Panc1 (cell line): Measurements from ENCODE around the gene MYO3B. TPM values are rescaled to one million over a fixed set of nuclear protein-coding genes. Genes with fewer than 3 reads are reported as not detected.

Experiments used
- ATAC-seq: fragments of 200-7000 bp; cut with Tn5 transposase; 2 replicates; pipeline ENCODE4 v1.9.1; 2020; ENCODE audit warnings: mild to moderate bottlenecking, moderate library complexity
- BruUV-seq: library from RNA; stranded (reverse); fragments of 400-500 nt; replicated peaks from 2 replicates; lab custom pipeline; 2021; lab: Mats Ljungman, UMichigan
- CTCF ChIA-PET: fragments of 300-600 bp; sonication (Branson Sonifier 250); formaldehyde crosslinking; loops from one replicate; lab custom pipeline; 2022; ENCODE audit warnings: antibody characterized with exemption; lab: Charles Lee
- POLR2A ChIA-PET: fragments of 300-600 bp; sonication (Branson Sonifier 250); formaldehyde crosslinking; loops from one replicate; lab custom pipeline; 2022; ENCODE audit warnings: antibody characterized with exemption; lab: Charles Lee
- DNase-seq: peaks from one replicate; pipeline ENCODE4 v3.0.0-alpha.2; 2010; ENCODE audit warnings: low read depth, low spot score
- H3K27ac ChIP-seq: 2 replicates; pipeline ENCODE4 v1.5.1; 2011; ENCODE audit warnings: mild to moderate bottlenecking, low read length, inconsistent platforms
- H3K27me3 ChIP-seq: fragments of 200-500 bp; sonication (Bioruptor generic); 2 replicates; pipeline ENCODE4 v1.6.0; 2014; ENCODE audit warnings: low read length, inconsistent platforms; ENCODE audit not compliant: control insufficient read depth, insufficient read depth
- H3K36me3 ChIP-seq: fragments of 200-500 bp; sonication (Bioruptor generic); 2 replicates; pipeline ENCODE4 v1.5.1; 2014; ENCODE audit warnings: inconsistent platforms, mild to moderate bottlenecking, low read length, moderate library complexity; ENCODE audit not compliant: control insufficient read depth, insufficient read depth
- H3K4me1 ChIP-seq: 2 replicates; pipeline ENCODE4 v1.5.1; 2011; ENCODE audit warnings: inconsistent platforms, mild to moderate bottlenecking, low read length, moderate library complexity; ENCODE audit not compliant: control insufficient read depth, insufficient read depth
- H3K4me3 ChIP-seq, 2 experiments: 2 replicates each; pipeline ENCODE4 v1.5.1; 2011 to 2012; ENCODE audit warnings: low read depth in 2 of 2, low read length in 2 of 2, mild to moderate bottlenecking in 2 of 2, inconsistent platforms in 1 of 2, moderate library complexity in 1 of 2
- H3K9me3 ChIP-seq: fragments of 200-500 bp; sonication (Bioruptor generic); 2 replicates; pipeline ENCODE4 v1.5.1; 2014; ENCODE audit warnings: low read depth, mild to moderate bottlenecking, inconsistent platforms, low read length, moderate library complexity; ENCODE audit not compliant: control insufficient read depth, insufficient read depth
- POLR2AphosphoS5 ChIP-seq: IDR thresholded peaks from 2 replicates; pipeline ENCODE4 v1.6.1; 2012; ENCODE audit warnings: mild to moderate bottlenecking, low read depth, low read length, moderate library complexity
- REST ChIP-seq, 2 experiments: IDR thresholded peaks; 2 replicates each; pipeline ENCODE4 v1.6.1; 2011 to 2012; ENCODE audit warnings: low read depth in 2 of 2, control low read depth in 1 of 2, low read length in 1 of 2, mild to moderate bottlenecking in 1 of 2, moderate library complexity in 1 of 2; ENCODE audit not compliant: insufficient read depth in 1 of 2
- SIN3A ChIP-seq: IDR thresholded peaks from 2 replicates; pipeline ENCODE4 v1.6.1; 2012; ENCODE audit warnings: low read depth, mild to moderate bottlenecking, low read length, moderate library complexity, borderline replicate concordance; ENCODE audit not compliant: insufficient read depth
- TCF7L2 ChIP-seq: IDR thresholded peaks from 2 replicates; pipeline ENCODE4 v1.6.1; 2011; ENCODE audit warnings: mild to moderate bottlenecking, low read depth, low read length, inconsistent platforms
- in situ Hi-C: cut with HindIII; loops from 2 replicates; pipeline ENCODE4 v1.10.0; 2016; ENCODE audit warnings: low sequenced_read_pairs, low pct_unique_long_range_greater_than_20kb
- intact Hi-C: fragments of 100-400 bp; cut with micrococcal nuclease; formaldehyde crosslinking; loops from one replicate; pipeline ENCODE4 v1.10.0; 2022; ENCODE audit not compliant: unreplicated experiment
- total RNA-seq: library from RNA; stranded (reverse); gene quantifications from one replicate; pipeline ENCODE4 v1.2.1, GENCODE V29; 2021; ENCODE audit not compliant: unreplicated experiment
- TF ChIP-seq, protein P1 (sequence below): fragments of 450-650 bp; IDR thresholded peaks from 2 replicates; pipeline ENCODE4 v1.5.1; 2017; ENCODE audit warnings: mild to moderate bottlenecking

Gene MYO3B
- total RNA-seq, 1 experiment from 2014 or later, result 0.05 TPM

GRCh38 chr2:170643346-170643745, 465.4 kb downstream of the MYO3B start:
- ChIA-PET CTCF (no interaction called here), POLR2A (no interaction called here)
- H3K27ac ChIP-seq, result no peak overlapping the region
- in situ Hi-C loops, result no loop called here
- no peak for ATAC-seq
- no peaks in the 10 kb centered on the region for H3K36me3 ChIP-seq
- TF ChIP-seq REST (IDR thresholded peaks at IDR 0.05; ENCODE audit: insufficient read depth in 1 of 2, low read depth in 2 of 2, low read length in 1 of 2) (no peak), SIN3A (no peak), POLR2AphosphoS5 (no peak), TCF7L2 (no peak)
- TF ChIP-seq, protein P1, sequence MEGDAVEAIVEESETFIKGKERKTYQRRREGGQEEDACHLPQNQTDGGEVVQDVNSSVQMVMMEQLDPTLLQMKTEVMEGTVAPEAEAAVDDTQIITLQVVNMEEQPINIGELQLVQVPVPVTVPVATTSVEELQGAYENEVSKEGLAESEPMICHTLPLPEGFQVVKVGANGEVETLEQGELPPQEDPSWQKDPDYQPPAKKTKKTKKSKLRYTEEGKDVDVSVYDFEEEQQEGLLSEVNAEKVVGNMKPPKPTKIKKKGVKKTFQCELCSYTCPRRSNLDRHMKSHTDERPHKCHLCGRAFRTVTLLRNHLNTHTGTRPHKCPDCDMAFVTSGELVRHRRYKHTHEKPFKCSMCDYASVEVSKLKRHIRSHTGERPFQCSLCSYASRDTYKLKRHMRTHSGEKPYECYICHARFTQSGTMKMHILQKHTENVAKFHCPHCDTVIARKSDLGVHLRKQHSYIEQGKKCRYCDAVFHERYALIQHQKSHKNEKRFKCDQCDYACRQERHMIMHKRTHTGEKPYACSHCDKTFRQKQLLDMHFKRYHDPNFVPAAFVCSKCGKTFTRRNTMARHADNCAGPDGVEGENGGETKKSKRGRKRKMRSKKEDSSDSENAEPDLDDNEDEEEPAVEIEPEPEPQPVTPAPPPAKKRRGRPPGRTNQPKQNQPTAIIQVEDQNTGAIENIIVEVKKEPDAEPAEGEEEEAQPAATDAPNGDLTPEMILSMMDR, result no peak
- no TSS peak for BruUV-seq
- no peak for DNase-seq
- no peaks in the 10 kb centered on the region for H3K9me3 ChIP-seq
- no peaks in the 10 kb centered on the region; the same call in none of the 2 replicates for H3K27me3 ChIP-seq
- H3K4me3 ChIP-seq, result no peak overlapping the region
- intact Hi-C loops, result no loop called here
- no peaks in the 10 kb centered on the region for H3K4me1 ChIP-seq

- in situ Hi-C loops (no loop called here), intact Hi-C loops (no loop called here)
- DNase-seq (no peak), ATAC-seq (no peak; the same call in 1 of the 2 replicates)
- POLR2A ChIA-PET, result no interaction called here
- Histone ChIP-seq H3K9me3 (no peaks in the 10 kb centered on the region), H3K27ac (no peak overlapping the region), H3K27me3 (no peaks in the 10 kb centered on the region), H3K4me3 (no peak overlapping the region), H3K36me3 (no peaks in the 10 kb centered on the region), H3K4me1 (no peaks in the 10 kb centered on the region)
- TF ChIP-seq SIN3A (no peak), REST (IDR thresholded peaks at IDR 0.05; ENCODE audit: insufficient read depth in 1 of 2, low read depth in 2 of 2, low read length in 1 of 2) (no peak), TCF7L2 (no peak), POLR2AphosphoS5 (no peak)
- TF ChIP-seq, protein P1, result no peak
- BruUV-seq, result no TSS peak
- CTCF ChIA-PET, result no interaction called here
These were observed 469.9 kb downstream of the MYO3B start for GRCh38 chr2:170647741-170648436.
